HG03378 (cell line): ENCODE results near the gene HLA-DMB.

ENCODE experiments used
- ATAC-seq: cut with Tn5 transposase; IDR thresholded peaks from one replicate; pipeline ENCODE4 v1.9.1; 2021; ENCODE audit warnings: mild to moderate bottlenecking, moderate library complexity; ENCODE audit not compliant: unreplicated experiment

The HLA-DMB gene

DNA sequence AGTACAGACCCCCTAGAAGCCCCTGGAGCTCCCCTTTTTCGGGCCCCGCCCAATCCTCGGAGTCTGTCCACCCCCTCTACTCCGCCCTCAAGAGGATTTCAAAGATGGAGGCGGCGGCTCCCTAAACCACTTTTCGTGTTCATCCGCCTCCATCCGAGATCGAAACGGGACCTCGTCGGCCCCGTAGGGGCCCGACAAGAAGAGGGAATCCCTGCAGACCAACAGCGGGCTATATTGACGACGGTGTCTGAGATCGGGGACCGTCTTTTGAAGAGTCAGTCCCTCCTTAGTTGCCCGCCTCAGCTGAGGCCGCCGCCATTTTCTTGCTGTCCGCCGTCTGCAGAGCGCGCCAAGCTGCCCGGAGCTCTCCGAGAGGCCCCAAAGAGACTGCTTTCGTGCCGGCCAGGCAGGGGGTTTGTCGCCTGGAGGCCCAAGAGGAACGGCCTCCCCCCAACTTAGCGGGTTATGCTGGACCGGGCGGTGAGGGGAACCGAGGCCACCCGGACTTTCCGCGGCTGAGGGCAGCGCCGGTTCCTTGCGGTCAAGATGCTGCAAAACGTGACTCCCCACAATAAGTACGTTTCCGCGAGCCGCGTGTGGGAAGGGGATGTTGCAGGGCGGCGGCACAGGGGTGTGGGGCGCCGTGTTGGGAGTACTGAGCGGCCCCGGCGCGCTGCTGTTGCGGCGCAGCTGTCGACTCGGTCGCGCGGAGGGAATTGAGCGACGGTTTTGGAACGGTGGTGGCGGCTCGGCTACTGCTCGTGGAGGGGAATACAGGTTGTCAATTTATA is 31.7 kb upstream of the HLA-DMB start:
- ATAC-seq: no peak

DNA sequence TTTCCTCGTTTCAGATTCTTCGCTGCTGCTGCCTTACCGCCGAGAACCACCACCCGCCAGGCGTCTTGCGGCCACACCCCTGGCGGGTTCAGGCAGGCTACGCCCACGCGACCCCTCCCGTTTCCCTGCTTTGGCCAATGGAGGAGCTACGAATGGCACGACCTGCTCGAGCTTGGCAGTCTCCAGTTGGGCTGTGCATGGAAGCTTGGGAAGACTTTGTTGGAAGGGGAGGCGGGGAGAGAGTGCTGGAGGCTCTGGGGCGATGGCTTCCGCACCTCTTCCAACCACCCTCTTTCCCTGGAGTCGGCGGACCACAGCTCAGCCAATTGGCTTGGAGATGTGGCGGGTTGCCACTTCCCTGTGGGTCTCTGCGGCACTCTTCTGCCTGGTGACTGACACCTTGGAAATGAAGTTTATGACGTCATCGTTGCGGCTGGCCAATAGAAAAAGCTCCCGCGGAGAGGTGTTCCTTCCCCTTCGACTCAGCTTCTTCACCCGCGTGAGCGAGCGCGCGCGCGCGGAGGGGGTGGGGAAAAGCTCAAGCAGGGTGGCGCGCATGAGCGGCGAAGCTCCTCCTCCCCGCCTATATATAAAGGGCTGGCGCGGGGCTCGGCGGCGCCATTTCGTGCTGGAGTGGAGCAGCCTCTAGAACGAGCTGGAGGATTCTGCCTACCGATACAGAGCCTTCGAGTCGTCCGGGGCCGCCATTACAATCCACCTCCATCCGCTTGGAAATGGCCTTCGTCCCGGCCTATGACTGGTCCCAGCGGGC is 30.9 kb upstream of the HLA-DMB start:
- peak; percentile 52 for ATAC-seq

DNA sequence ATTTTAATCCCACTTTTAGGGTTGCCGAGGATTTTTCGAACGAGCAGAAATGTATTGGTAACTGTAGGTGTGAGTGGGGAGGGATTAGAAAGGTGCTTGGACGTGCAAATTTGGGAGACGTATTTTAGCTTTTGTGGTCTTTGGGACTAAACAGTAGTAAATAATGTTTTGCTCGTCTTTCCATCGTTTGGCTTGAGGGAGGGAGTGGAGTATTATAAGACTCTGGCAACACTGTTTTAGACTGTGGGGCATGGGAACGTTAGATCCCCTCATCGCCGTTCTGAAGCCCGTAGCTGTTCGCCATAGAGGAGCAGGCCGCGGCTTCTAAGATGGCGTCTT is 30.4 kb upstream of the HLA-DMB start:
- no peak for ATAC-seq

DNA sequence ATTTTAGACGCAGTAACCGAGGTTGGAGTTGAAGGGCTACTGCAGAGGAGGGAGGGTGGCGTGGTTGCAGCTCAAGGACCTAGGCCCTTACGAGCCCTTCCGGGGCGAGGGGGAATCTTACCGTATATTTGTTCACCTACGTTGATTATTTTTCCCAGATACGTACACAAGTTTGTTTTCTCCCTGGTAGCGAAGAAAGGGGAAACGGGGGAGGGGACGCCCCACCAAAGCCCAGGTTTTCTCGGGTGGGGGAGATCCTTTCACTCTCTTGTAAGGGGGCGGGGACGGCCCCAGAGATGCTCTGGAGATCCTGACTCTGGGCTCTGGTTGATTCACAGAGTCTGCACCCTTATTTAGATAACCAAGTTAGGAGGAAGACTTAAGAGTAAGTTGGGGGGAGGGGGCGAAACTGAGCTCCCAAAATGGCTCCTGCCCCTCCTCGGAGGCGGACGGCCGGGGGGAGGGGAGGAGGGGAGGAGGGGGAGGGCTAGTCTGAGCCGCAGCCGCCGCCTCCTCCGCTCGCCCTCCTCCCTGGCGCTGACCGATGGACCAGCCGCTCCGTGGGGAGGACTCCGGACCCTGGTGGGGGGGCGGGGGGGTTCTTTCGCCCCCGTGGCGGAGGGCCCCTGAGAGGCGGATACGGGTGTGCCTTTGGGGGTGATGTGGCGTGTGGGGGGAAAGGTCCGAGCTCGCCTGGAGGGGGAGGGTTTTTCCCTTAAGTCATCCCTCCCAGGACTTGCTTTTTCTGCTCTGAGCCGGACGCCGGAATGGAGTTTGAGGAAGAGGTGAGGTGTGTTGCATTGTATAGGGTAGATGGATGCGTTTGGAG is 29.8 kb upstream of the HLA-DMB start:
- ATAC-seq: no peak

DNA sequence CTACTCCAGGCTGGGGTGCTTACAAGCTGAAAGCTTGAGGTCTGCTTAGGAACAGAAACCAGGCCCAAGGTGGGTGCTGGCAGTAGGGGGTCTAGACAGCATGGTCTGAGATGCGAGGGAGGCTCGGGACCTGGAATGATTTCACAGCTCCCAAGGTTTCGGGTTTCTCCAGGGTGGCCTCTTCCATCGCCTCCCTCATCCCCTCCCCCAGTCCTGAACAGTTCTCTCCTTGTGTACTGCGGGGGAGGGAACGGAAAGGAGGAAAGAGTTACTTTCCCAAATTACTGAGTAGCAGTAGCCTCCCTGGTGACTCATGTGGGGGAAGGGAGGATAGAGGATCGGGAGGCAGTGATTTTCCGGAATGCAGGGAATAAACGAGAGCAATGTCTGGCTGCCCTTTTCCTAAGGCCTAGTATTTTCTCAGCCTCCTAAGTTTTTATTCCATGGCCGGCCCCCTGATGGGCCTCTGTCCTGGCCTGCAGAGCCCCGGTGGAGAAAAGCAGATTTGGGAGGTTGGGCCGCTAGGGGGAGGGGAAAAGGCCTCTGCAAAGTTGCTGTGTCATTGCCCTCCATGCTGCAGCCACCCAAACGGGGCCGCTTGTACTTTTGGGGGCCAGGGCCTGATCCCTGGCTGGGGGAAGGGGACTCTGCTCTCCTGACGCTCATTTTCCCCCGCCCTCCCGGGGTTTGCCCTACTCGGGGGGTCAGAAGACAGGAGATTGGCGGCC is 29.0 kb upstream of the HLA-DMB start:
- no peak for ATAC-seq

DNA sequence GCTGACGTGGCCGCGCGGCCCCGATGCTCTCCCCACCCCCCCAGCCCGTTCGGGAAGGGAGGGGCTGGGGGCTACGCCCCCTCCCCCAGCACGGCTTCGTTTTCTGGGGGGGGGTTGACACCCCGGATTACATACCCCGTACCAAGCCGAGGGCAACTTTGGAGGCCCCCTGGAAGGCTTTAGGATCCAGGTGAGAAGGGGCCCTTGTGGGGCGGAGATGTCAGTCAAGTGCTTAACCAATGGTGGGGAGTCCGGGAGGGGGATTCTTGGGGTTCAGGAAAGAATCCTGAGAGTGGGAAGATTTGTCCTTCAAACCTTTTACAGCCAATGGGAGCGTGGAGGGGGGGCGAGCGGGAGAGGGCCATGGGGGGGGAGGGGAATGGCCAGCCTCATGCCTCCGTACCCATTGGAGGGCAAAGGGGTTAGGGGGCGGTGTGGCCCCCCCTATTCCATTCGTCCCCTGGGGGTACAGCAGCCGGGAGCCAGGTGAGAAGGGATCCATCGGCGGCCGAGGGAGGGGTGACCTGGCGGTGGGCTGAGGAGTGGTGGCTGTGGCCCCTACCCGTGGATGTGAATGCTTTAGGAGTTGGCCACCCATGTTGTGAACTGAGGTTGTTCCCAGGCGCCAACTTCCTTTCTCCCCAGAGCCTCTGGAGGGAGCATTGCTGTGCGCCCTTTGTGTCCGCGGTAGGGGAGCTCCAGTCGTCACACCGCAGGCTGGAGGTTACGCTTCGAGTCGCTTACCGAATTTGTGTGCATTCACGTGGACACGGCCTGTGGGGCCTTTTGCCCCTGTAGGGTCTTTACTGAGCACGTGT is 28.2 kb upstream of the HLA-DMB start:
- no peak for ATAC-seq

DNA sequence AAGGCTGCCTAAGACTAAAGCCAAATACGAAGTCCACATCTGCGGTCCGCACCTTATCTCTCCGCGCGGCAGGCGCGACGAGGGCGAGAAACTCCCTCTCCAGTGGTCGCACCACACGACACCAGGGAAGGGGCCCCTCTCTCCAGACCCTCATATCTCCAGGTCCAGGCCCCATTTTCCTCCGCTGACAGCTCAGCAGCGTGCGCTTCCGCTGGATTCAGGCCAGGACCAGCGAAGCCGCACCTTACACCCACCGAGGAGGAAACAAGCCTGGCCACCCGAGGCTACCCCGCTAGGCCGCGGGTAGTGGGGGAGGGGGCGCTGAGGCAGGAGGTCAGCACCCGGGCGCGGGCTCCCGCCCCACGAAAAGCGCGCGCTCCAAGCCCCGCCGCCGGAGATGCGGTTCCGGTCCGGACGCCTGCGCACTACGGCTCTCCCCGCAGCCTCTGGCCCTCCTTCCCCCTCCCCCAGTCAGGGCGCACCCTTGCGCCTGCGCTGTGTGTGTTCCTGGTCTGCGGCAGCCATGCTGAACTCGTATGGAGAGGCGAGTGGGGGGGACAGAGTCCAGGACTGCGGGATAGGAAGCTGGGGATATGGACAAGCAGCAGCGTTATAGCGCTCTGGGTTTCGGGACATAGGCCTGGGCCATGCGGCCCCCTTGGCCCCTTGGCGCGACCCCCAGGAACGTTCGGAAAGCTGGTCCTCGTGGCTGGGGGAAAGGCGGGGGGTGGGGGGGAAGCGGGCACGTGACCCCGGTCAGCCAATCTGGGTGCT is 27.5 kb upstream of the HLA-DMB start, which contains the start of gene BRD2:
Gene BRD2 (plus strand): TSS at position 502 of the 774 bp plus-strand sequence. CDS start 4,305 bp downstream, outside the sequence.
- ATAC-seq: peak; percentile 27

DNA sequence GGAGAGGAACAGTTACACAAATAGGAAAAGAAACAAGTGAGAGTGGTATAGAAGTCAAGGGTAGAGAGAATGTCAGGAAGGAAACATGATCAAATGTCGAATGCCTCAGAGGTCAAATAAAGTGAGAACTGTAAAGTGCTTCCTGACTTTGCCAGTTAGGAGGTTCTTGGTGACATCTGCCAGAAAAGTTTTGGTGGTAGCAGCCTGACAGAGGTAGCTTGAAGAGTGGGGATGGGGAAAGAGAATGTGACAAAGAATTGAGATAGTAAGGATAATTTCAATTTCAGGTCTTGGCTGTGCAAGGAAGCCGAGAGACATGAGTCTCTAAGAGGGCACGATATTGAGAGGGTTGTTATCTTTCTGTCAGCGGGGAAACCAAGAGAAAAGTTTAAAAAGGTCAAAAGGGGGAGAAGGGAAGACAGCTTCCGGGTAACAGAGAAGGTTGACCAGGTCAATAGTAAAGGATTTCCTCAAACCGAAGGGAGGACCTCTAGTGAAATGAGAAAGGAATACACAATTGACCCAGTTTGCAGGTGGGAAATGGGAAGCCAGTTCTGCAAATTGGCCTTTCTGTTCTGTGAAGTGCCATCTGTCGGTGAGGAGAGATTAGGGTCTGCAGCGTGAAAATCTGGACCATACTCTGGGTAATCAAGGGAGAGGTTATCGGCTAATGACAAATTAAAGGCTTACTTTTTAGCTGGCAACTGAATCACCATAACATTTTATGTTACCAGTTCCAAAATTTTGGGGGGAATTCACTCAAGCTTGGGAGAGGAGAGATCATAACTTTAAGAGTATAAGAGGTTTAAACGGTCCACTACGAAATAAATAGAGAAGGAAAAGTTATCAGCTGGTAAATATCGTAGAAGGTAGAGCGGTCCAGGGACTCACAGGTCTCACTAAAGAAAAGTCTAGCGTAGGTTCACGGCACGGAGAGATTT is 26.6 kb upstream of the HLA-DMB start:
- ATAC-seq: no peak

DNA sequence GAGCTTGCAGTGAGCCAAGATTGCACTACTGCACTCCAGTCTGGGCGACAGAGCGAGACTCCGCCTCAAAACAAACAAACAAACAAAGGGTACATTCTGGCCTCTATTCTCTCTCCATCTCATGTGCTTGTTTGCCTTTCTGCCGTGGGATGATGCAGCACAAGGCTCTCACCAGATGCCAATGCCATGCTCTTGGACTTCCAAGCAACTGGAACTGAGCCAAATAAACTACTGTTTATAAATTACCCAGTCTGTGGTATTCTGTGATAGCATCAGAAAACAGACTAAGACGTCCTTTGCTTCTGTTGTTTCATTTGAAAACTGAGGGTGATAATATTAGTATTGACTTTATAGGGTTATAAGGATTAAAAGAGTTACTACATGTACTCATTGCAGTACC is 23.9 kb upstream of the HLA-DMB start:
- ATAC-seq: no peak

DNA sequence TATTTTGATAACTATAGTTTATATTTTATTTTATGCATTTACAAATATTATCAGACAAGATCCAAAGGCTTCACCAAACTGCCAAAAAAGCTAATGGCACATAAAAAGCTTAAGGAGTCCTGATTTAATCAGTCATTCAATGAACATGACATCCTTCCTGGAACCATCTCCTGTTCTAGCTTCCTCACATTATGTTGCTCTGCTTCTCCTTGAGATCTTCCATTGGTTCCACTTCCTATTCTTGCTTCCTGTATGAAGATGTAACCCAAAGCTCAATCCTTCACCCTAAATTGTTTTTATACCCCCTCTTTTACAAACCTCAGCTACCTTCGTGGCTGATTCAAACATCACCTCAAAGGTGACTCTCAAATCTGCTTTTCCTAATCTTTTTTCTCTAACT is 23.0 kb upstream of the HLA-DMB start:
- no peak for ATAC-seq

DNA sequence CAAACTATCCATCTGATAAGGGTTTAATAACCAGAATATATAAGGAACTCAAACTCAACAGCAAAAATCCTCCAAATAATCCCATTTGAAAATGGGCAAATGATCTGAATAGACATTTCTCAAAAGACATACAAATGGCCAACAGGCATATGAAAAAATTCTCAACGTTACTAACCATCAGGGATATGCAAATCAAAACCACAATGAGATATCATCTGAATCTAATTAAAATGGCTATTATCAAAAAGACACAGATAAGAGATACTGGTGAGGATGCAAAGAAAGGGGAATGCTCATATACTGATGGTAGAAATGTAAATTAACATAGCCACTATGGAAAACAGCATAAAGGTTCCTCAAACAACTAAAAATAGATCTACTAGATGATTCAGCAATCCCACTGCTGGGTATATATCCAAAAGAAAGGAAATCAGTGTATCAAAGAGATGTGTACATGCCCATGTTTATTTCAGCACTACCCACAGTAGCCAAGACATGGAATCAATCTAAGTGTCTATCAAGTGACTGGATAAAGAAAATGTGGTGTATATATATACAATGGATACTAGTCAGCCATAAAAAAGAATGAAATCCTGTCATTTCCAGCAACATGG is 21.5 kb upstream of the HLA-DMB start:
- no peak for ATAC-seq

DNA sequence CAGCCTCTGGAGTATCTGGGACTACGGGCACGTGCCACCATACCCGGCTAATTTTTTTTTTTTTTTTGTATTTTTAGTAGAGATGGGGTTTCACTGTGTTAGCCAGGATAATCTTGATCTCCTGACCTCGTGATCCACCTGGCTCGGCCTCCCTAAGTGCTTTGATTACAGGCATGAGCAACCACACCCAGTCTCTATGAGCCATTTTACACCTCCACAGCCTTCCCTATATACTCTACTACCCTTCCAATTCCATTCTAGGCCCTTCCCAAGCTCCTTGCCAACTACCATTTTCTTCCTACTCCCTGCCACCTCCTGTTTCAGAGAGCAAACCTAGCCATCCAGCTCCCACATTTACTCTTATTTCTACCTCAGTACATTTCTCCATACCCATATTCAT is 19.7 kb upstream of the HLA-DMB start:
- no peak for ATAC-seq

DNA sequence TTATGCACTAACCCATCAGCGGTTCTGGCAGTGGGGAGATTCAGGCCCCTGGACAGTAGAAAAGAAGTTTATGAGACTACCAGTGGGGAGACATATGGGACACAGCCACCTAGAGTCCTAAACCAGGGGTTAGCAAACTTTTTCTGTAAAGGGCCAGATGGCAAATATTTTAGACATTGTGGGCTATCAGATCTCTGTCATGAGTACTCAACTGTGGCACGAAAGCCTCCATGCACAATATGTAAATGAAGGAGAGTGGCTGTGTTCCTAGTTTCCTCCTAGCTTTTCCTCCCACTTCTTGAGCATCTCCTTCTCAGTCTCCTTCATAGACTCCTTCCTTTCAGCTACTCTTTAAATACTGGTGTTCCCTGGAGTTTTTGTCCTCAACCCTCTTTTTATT is 15.3 kb upstream of the HLA-DMB start:
- ATAC-seq: no peak

DNA sequence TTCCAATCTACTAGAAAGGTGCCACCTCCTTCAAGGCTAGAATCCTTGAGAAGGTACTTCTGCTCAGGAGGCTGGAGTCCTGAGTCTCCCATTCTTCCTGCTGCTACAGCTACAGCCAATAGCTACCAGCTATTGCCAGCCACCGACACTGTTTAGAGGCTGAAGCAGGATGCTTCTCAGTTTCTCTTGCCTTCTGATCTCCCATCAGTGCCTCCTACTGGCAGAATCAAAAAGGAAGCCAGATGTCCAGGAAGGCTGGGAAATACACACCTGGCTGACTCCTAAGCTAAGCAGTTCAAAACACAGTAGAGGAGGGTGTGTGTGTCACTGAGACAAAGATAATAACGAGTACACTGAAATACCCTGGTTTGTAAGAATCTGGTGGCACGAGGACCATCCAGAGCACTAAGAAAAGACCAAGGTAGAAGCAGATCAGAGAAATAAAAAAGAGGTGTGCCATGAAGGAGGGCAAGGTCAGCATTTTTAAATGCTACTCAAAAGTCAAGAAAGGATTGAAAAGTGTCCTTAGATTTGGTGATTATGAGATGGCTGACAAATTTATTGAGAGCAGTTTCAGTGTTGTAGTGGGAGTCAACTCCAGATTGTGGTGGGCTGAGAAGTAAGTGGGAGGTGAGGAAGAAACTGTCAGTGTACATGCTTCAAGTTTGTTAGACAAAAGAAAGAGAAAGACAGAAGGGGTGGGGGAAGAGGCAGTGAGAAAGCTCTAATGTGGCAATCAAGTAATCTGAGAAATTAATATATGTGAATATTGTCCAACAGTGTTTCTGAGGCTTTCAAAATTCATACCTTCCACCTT is 14.4 kb upstream of the HLA-DMB start:
- ATAC-seq: no peak

DNA sequence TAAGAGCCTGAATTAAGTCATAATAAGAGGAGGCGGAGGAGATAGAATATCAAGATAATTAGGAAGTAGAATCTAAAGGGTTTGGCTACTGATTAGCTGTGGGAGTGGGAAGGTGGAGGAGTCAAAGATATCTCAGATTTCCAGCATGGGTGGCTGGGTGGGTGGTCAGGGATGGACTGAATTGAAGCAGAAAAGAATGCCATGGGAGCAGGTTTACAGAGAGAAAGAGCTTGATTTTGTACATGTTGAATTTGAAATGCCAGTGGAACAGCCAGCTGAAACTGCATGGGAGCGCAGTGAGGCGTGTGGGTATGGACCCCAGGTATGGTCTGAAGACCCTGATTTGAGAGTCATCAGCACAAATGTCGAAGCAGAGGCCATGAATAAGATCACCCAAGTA is 13.4 kb upstream of the HLA-DMB start:
- no peak for ATAC-seq

DNA sequence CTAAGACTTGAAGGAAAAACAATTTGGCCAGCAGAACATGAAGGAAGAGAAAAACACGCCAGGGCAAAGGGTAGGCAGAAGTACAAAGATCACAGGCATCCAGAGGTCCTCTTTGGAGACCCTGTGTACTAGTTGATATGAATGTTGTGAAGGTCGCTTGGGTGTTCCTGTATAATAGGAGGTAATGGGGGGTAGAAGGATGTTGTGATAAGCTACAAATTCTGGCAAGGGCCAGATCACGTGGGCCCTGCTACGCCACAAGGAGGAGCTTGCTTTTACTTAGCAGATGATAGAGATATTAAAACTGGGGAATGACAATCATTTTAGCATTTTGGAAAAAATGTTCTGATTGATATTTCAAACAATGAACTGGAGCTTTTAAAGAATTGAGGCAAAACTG is 12.9 kb upstream of the HLA-DMB start:
- no peak for ATAC-seq
